GM18519 (cell line): ENCODE measurements around the gene EXOC1L.

Experiments used
- ATAC-seq: cut with Tn5 transposase; IDR thresholded peaks from one replicate; pipeline ENCODE4 v1.9.1; 2021; ENCODE audit warnings: mild to moderate bottlenecking, moderate library complexity; ENCODE audit not compliant: unreplicated experiment, low FRiP score

The EXOC1L gene

GRCh38 chr4:55819634-55820033 lies at the start of gene EXOC1L:
Gene EXOC1L, plus strand, starts transcription at chr4:55819790. Its CDS starts 237 bp downstream, at chr4:55820027.
- no peak for ATAC-seq

- ATAC-seq, result no peak
Observed at GRCh38 chr4:55770662-55771061, 48.9 kb upstream of the EXOC1L start.

- no peak for ATAC-seq
Observed at GRCh38 chr4:55781341-55781740, 38.2 kb upstream of the EXOC1L start.

GRCh38 chr4:55781812-55782211 lies 37.8 kb upstream of the EXOC1L start:
- no peak for ATAC-seq

GRCh38 chr4:55783584-55783983 lies 36.0 kb upstream of the EXOC1L start:
- no peak for ATAC-seq

GRCh38 chr4:55784747-55785146 lies 34.8 kb upstream of the EXOC1L start:
- no peak for ATAC-seq

GRCh38 chr4:55791666-55792065 lies 27.9 kb upstream of the EXOC1L start:
- no peak for ATAC-seq

GRCh38 chr4:55793479-55793878 lies 26.1 kb upstream of the EXOC1L start:
- ATAC-seq, result no peak

- no peak for ATAC-seq
Observed at GRCh38 chr4:55794053-55794452, 25.5 kb upstream of the EXOC1L start.

GRCh38 chr4:55795341-55795740 lies 24.2 kb upstream of the EXOC1L start:
- ATAC-seq, result no peak

- no peak for ATAC-seq
Observed at GRCh38 chr4:55801498-55801897, 18.1 kb upstream of the EXOC1L start.

- no peak for ATAC-seq
Observed at GRCh38 chr4:55807556-55807955, 12.0 kb upstream of the EXOC1L start.

GRCh38 chr4:55808186-55808585 lies 11.4 kb upstream of the EXOC1L start:
- no peak for ATAC-seq

GRCh38 chr4:55808632-55809031 lies 11.0 kb upstream of the EXOC1L start:
- ATAC-seq, result no peak

GRCh38 chr4:55817691-55818090 lies 1.9 kb upstream of the EXOC1L start:
- ATAC-seq, result no peak

- no peak for ATAC-seq
Observed at GRCh38 chr4:55820279-55820678, 689 bp downstream of the EXOC1L start.

GRCh38 chr4:55822329-55822728 lies 2.7 kb downstream of the EXOC1L start:
- no peak for ATAC-seq

GRCh38 chr4:55824865-55825264 lies 5.3 kb downstream of the EXOC1L start:
- ATAC-seq, result no peak

GRCh38 chr4:55826986-55827385 lies 7.4 kb downstream of the EXOC1L start:
- ATAC-seq, result no peak

GRCh38 chr4:55827582-55827981 lies 8.0 kb downstream of the EXOC1L start:
- no peak for ATAC-seq

GRCh38 chr4:55830048-55830447 lies 10.5 kb downstream of the EXOC1L start:
- no peak for ATAC-seq

- no peak for ATAC-seq
Observed at GRCh38 chr4:55830716-55831115, 11.1 kb downstream of the EXOC1L start.

- no peak for ATAC-seq
Observed at GRCh38 chr4:55834086-55834795, 14.7 kb downstream of the EXOC1L start.
